IPS-18a (cell line): Measurements from ENCODE around the gene FOXG1.

ENCODE experiments used
- H3K27ac ChIP-seq: one replicate; pipeline ENCODE4 v1.5.1; 2013; ENCODE audit warnings: low read length
- H3K27me3 ChIP-seq: one replicate; pipeline ENCODE4 v1.6.1; 2013; ENCODE audit warnings: mild to moderate bottlenecking, low read length; ENCODE audit not compliant: control insufficient read depth, insufficient read depth
- H3K36me3 ChIP-seq: one replicate; pipeline ENCODE4 v1.6.1; 2013; ENCODE audit warnings: low read depth, low read length; ENCODE audit not compliant: control insufficient read depth
- H3K4me1 ChIP-seq: one replicate; pipeline ENCODE4 v1.6.1; 2013; ENCODE audit warnings: low read depth, low read length; ENCODE audit not compliant: control insufficient read depth
- H3K4me3 ChIP-seq: one replicate; pipeline ENCODE4 v1.5.1; 2013; ENCODE audit warnings: low read length
- H3K9ac ChIP-seq: one replicate; pipeline ENCODE4 v1.6.1; 2013; ENCODE audit warnings: mild to moderate bottlenecking, low read length, moderate library complexity
- H3K9me3 ChIP-seq: one replicate; pipeline ENCODE4 v1.6.1; 2013; ENCODE audit warnings: low read depth, low read length; ENCODE audit not compliant: control insufficient read depth

The FOXG1 gene

GRCh38 chr14:28763751-28764256, 2.8 kb upstream of the FOXG1 start:
- Histone ChIP-seq H3K4me3 (no peak overlapping the region), H3K36me3 (no peaks in the 10 kb centered on the region), H3K4me1 (peaks cover 22% of the 10 kb centered on the region), H3K9me3 (no peaks in the 10 kb centered on the region), H3K27me3 (peaks cover 89% of the 10 kb centered on the region), H3K9ac (no peak overlapping the region), H3K27ac (no peak overlapping the region)

GRCh38 chr14:28764257-28765160, 2.1 kb upstream of the FOXG1 start:
- H3K9ac ChIP-seq = no peak overlapping the region
- H3K36me3 ChIP-seq = no peaks in the 10 kb centered on the region
- H3K9me3 ChIP-seq = no peaks in the 10 kb centered on the region
- H3K27me3 ChIP-seq = peaks cover 89% of the 10 kb centered on the region
- H3K27ac ChIP-seq = no peak overlapping the region
- peaks cover 15% of the 10 kb centered on the region for H3K4me1 ChIP-seq
- H3K4me3 ChIP-seq = no peak overlapping the region

GRCh38 chr14:28765169-28765830, 1.3 kb upstream of the FOXG1 start:
- Histone ChIP-seq H3K9me3 (no peaks in the 10 kb centered on the region), H3K36me3 (no peaks in the 10 kb centered on the region), H3K27ac (no peak overlapping the region), H3K9ac (peak overlapping the region; percentile 19), H3K4me3 (peak overlapping the region; percentile 75), H3K4me1 (peaks cover 7% of the 10 kb centered on the region), H3K27me3 (peaks cover 89% of the 10 kb centered on the region)

GRCh38 chr14:28765831-28766468, 637 bp upstream of the FOXG1 start:
- H3K9me3 ChIP-seq = no peaks in the 10 kb centered on the region
- no peaks in the 10 kb centered on the region for H3K36me3 ChIP-seq
- H3K27me3 ChIP-seq = peaks cover 89% of the 10 kb centered on the region
- peak overlapping the region; percentile 75 for H3K4me3 ChIP-seq
- peaks cover 4% of the 10 kb centered on the region for H3K4me1 ChIP-seq
- H3K9ac ChIP-seq = peak overlapping the region; percentile 19
- no peak overlapping the region for H3K27ac ChIP-seq

- Histone ChIP-seq H3K4me3 (peak overlapping the region; percentile 42), H3K27ac (no peak overlapping the region), H3K4me1 (peaks cover 4% of the 10 kb centered on the region), H3K9me3 (no peaks in the 10 kb centered on the region), H3K36me3 (no peaks in the 10 kb centered on the region), H3K27me3 (peaks cover 89% of the 10 kb centered on the region), H3K9ac (no peak overlapping the region)
These were observed 654 bp downstream of the FOXG1 start for GRCh38 chr14:28767030-28767852.

- H3K36me3 ChIP-seq = no peaks in the 10 kb centered on the region
These were observed 1.5 kb downstream of the FOXG1 start for GRCh38 chr14:28767853-28768741.

GRCh38 chr14:28769276-28769880, 2.8 kb downstream of the FOXG1 start:
- Histone ChIP-seq H3K27me3 (peaks cover 89% of the 10 kb centered on the region), H3K4me1 (peaks cover 3% of the 10 kb centered on the region), H3K9me3 (no peaks in the 10 kb centered on the region), H3K4me3 (no peak overlapping the region), H3K27ac (no peak overlapping the region), H3K36me3 (no peaks in the 10 kb centered on the region), H3K9ac (no peak overlapping the region)

More at GRCh38 chr14:28767853-28768741, 1.5 kb downstream of the FOXG1 start:
- peak overlapping the region; percentile 42 for H3K4me3 ChIP-seq
- H3K4me1 ChIP-seq = peaks cover 7% of the 10 kb centered on the region
- no peaks in the 10 kb centered on the region for H3K9me3 ChIP-seq
- peaks cover 89% of the 10 kb centered on the region for H3K27me3 ChIP-seq
- no peak overlapping the region for H3K27ac ChIP-seq
- H3K9ac ChIP-seq = no peak overlapping the region

- Histone ChIP-seq H3K27ac (no peak overlapping the region), H3K4me3 (no peak overlapping the region), H3K27me3 (peaks cover 89% of the 10 kb centered on the region)
These were observed 3.5 kb downstream of the FOXG1 start for GRCh38 chr14:28770061-28770460.

GRCh38 chr14:28770630-28771029, 4.0 kb downstream of the FOXG1 start:
- H3K27me3 ChIP-seq = peaks cover 89% of the 10 kb centered on the region

More at GRCh38 chr14:28770061-28770460, 3.5 kb downstream of the FOXG1 start:
- H3K9ac ChIP-seq = no peak overlapping the region
- H3K4me1 ChIP-seq = peaks cover 3% of the 10 kb centered on the region
- no peaks in the 10 kb centered on the region for H3K9me3 ChIP-seq
- no peaks in the 10 kb centered on the region for H3K36me3 ChIP-seq

GRCh38 chr14:28771168-28771567, 4.6 kb downstream of the FOXG1 start:
- H3K36me3 ChIP-seq = no peaks in the 10 kb centered on the region
- H3K9me3 ChIP-seq = no peaks in the 10 kb centered on the region
- H3K9ac ChIP-seq = no peak overlapping the region
- peaks cover 89% of the 10 kb centered on the region for H3K27me3 ChIP-seq
- no peak overlapping the region for H3K27ac ChIP-seq
- peaks cover 3% of the 10 kb centered on the region for H3K4me1 ChIP-seq
- no peak overlapping the region for H3K4me3 ChIP-seq

More at GRCh38 chr14:28770630-28771029, 4.0 kb downstream of the FOXG1 start:
- H3K4me3 ChIP-seq = no peak overlapping the region
- no peaks in the 10 kb centered on the region for H3K9me3 ChIP-seq
- no peak overlapping the region for H3K27ac ChIP-seq
- H3K4me1 ChIP-seq = peaks cover 3% of the 10 kb centered on the region
- H3K36me3 ChIP-seq = no peaks in the 10 kb centered on the region
- H3K9ac ChIP-seq = no peak overlapping the region
